ENCODE data around the gene PIAS4. TPM values are rescaled to one million over a fixed set of nuclear protein-coding genes. Genes with fewer than 3 reads are reported as not detected.
"Not testable (repeated sequence)": the region's sequence is repeated elsewhere in the genome, so short reads cannot be mapped to it uniquely, and the experiment has no call there.

PIAS4 gene
- total RNA-seq, 2 experiments from 2014 or later = 22.5 to 24.4 TPM

DNA sequence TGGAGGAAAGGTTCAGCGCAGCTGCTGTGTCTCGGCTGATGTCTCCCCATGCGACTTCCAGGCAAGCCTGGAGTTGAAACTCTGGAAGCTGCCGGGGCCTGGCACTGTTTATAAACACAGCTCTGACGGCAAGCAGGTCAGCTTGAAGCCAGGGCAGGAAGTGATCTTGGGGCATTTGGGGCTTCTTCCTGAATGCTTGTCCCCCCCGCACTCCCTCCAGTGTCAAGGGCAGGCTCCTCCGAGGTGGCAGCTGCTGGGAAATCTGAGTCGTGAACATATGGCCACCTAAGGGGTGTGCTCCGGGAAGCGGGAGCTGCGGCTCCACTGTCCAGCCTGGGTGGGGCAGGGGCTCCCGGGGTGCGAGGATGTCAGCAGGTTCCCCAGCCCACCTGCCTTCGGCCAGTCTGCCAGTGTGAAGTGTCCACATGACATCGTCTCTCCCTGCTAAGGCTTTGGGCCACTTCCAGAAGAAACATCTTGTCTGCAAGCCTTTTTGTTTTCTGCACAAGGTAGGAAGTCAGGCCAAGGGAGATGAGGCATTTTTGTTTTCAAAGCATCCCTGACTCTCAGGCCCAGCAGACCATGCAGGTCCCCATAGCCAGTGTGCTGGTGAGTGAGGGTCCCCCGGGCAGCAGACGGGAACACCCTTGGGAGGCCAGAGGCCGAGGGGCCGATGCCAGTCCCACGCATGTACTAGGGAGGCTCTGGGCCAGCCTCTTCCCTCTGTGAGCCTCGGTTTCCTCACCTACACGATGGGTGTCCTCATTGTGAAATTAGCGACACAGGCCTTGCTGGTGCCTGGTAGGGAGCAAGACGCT is 2.7 kb downstream of the PIAS4 start:
- H3K4me3 Mint-ChIP-seq = peak overlapping the region; percentile 8
- no peak for DNase-seq
- H3K9me3 Mint-ChIP-seq = no peaks in the 10 kb centered on the region
- no peaks in the 10 kb centered on the region for H3K27me3 Mint-ChIP-seq
- POLR2A ChIA-PET = no interaction called here
- peaks cover 6% of the 10 kb centered on the region for H3K36me3 Mint-ChIP-seq
- peaks cover 35% of the 10 kb centered on the region for H3K4me1 Mint-ChIP-seq (ENCODE audit: low read depth)
- intact Hi-C loops (cut with micrococcal nuclease) = loop anchor here (5.0 kb wide), 1 partner anchor 112 kb away; the partner anchor contains the start of gene MAP2K2
- no peak overlapping the region for H3K27ac Mint-ChIP-seq
- CTCF ChIA-PET = no interaction called here

- CTCF ChIA-PET = no interaction called here
- no peak for DNase-seq
- POLR2A ChIA-PET = no interaction called here
- Mint-ChIP-seq H3K36me3 (peaks cover 6% of the 10 kb centered on the region), H3K27ac (no peak overlapping the region), H3K4me3 (no peak overlapping the region), H3K4me1 (ENCODE audit: low read depth) (peaks cover 35% of the 10 kb centered on the region), H3K27me3 (no peaks in the 10 kb centered on the region), H3K9me3 (no peaks in the 10 kb centered on the region)
- intact Hi-C loops (cut with micrococcal nuclease) = no loop called here
Observed at GRCh38 chr19:4010808-4011110, 3.2 kb downstream of the PIAS4 start.

DNA sequence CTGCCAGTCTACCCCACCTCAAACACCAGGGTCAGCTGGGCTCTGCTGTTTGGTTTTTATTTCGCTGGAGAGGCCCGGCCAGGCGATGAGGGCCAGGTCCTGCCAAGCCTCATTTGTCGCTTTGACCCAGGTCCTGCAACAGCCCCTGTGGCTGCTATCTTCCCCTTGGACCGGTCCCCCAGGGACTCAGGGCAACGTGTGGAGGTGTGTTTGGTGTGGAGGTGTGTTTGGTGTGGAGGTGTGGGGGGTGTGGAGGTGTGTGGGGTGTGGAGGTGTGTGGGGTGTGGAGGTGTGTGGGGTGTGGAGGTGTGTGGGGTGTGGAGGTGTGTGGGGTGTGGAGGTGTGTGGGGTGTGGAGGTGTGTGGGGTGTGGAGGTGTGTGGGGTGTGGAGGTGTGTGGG is 3.9 kb downstream of the PIAS4 start:
- intact Hi-C loops (cut with micrococcal nuclease); H3K4me3 Mint-ChIP-seq; CTCF ChIA-PET; H3K27me3 Mint-ChIP-seq; POLR2A ChIA-PET; H3K9me3 Mint-ChIP-seq; DNase-seq; H3K27ac Mint-ChIP-seq; H3K36me3 Mint-ChIP-seq: not testable (repeated sequence)
- peaks cover 34% of the 10 kb centered on the region for H3K4me1 Mint-ChIP-seq (ENCODE audit: low read depth)

DNA sequence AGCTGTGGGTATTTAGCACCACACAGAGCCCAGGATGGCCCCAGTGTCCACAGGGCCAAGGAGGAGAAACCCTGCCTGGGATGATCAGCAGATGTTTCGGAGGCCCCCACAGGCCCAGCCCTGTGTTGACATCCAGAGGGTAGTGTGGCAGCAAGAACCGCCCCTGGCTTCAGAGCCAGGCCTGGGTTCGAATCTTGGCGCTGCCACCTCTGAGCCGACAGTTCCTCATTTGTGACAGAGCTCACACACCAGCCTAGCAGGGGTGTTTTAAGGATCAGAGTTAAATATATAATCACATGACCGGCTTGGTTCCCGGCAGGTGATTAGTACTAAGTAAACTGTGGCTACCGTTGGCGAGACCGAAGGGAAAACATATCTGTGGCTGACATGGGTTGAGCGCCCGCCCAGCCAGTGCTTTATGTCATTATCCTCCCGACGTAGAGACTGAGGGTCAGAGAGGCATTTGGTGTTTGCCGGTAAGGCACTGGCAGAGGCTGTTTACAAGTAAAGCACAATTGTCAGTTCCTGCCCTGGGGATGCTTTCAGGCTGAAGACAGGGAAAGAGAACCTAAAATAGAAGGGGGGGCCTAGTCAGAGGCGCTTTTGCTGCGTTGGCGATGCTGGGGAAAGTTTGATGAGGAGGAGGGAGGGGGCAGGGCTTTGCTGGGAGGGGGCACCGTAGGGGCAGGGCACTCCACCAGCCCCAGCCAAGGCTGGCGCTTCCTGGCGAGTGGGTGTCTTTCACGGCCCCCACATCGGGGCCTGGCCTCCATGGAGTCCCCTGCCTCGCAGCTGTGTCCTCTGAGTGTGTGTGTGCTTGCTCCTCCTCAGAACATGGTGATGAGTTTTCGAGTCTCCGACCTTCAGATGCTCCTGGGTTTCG is 4.8 kb downstream of the PIAS4 start:
- no peak for DNase-seq
- POLR2A ChIA-PET = no interaction called here
- H3K4me3 Mint-ChIP-seq = no peak overlapping the region
- no peak overlapping the region for H3K27ac Mint-ChIP-seq
- H3K9me3 Mint-ChIP-seq = no peaks in the 10 kb centered on the region
- peaks cover 6% of the 10 kb centered on the region for H3K36me3 Mint-ChIP-seq
- intact Hi-C loops (cut with micrococcal nuclease) = no loop called here
- CTCF ChIA-PET = interaction anchor here (0.6 kb wide), 1 partner anchor 383 kb away, joined by 4 read pairs; no protein-coding TSS in a partner anchor
- H3K27me3 Mint-ChIP-seq = no peaks in the 10 kb centered on the region
- H3K4me1 Mint-ChIP-seq (ENCODE audit: low read depth) = peaks cover 35% of the 10 kb centered on the region

DNA sequence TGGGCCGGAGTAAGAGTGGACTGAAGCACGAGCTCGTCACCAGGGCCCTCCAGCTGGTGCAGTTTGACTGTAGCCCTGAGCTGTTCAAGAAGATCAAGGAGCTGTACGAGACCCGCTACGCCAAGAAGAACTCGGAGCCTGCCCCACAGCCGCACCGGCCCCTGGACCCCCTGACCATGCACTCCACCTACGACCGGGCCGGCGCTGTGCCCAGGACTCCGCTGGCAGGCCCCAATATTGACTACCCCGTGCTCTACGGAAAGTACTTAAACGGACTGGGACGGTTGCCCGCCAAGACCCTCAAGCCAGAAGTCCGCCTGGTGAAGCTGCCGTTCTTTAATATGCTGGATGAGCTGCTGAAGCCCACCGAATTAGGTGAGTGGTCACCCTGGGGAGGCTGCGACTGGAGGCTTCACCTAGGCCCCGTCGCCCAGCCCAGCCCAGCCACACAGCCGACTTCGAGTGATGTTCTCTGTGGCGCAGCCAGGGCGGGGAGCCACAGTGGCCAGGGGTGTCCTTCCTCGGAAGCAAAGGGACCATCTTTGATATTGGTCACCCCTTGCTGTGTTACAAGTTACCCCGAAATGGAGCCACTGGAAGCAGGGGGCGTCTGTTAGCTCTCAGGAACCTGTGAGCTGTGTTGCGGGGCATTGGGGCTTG is 5.6 kb downstream of the PIAS4 start:
- ChIA-PET CTCF (interaction anchor here (0.6 kb wide), 1 partner anchor 384 kb away, joined by 4 read pairs; no protein-coding TSS in a partner anchor), POLR2A (no interaction called here)
- peaks cover 6% of the 10 kb centered on the region for H3K36me3 Mint-ChIP-seq
- H3K27ac Mint-ChIP-seq = no peak overlapping the region
- no peak for DNase-seq
- H3K4me1 Mint-ChIP-seq (ENCODE audit: low read depth) = peaks cover 35% of the 10 kb centered on the region
- H3K4me3 Mint-ChIP-seq = no peak overlapping the region
- H3K27me3 Mint-ChIP-seq = no peaks in the 10 kb centered on the region
- intact Hi-C loops (cut with micrococcal nuclease) = no loop called here
- no peaks in the 10 kb centered on the region for H3K9me3 Mint-ChIP-seq

GRCh38 chr19:4013886-4014540 is 6.5 kb downstream of the PIAS4 start:
- no peak for DNase-seq
- peaks cover 6% of the 10 kb centered on the region for H3K36me3 Mint-ChIP-seq
- H3K4me3 Mint-ChIP-seq = no peak overlapping the region
- ChIA-PET CTCF (no interaction called here), POLR2A (no interaction called here)
- intact Hi-C loops (cut with micrococcal nuclease) = no loop called here
- H3K27ac Mint-ChIP-seq = no peak overlapping the region
- no peaks in the 10 kb centered on the region for H3K9me3 Mint-ChIP-seq
- peaks cover 30% of the 10 kb centered on the region for H3K4me1 Mint-ChIP-seq (ENCODE audit: low read depth)
- H3K27me3 Mint-ChIP-seq = no peaks in the 10 kb centered on the region

DNA sequence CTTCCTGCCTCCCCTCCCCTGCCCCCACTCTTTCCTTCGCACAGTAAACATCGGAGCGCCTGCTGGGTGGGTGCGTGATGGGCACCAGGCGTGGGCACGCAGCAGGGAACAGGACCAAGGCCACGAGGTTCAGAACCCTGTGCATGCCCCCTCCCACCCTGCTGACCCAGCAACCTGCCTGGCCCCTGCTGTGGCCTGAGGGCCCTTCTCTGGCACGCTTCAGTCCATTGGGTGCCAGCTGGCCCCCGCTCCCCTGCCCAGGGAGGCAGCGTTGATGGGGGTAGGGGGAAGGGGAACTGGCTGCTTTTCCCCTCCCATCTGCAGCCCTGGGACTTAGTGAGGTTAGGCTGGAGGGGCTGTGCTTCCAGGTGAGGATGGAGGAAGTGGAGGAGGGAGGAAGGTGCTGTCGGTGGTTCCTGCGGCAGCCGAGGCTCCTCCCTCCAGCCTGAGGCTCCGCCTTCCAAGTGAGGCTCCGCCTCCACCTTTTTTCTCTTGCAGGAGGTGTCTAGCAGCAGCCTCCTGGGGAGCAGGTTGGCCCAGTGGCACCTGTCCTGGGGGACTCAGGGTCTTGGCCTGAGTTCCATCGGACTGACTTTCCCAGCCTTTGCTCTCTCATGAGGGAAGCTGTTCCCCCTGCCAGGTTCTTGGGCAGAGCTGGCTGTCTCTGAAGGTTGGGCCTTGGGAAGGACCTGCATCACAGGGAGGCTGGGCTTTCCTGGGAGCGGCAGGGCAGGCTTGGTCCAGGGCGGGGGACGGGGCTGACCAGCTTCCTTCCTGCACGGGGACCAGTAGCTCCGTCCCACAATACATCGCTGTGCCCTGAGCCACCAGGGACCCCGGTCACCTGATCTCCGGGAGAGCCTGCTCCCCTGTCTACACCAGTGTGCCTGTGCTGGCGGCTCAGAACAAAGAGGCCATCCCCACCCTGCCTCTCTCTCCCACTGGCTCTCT is 7.3 kb downstream of the PIAS4 start:
- H3K4me3 Mint-ChIP-seq = no peak overlapping the region

GRCh38 chr19:4015705-4016402 is 8.3 kb downstream of the PIAS4 start:
- H3K4me1 Mint-ChIP-seq (ENCODE audit: low read depth) = peaks cover 17% of the 10 kb centered on the region
- ChIA-PET POLR2A (no interaction called here), CTCF (no interaction called here)
- DNase-seq = no peak
- H3K27me3 Mint-ChIP-seq = no peaks in the 10 kb centered on the region
- no peaks in the 10 kb centered on the region for H3K9me3 Mint-ChIP-seq
- no peak overlapping the region for H3K27ac Mint-ChIP-seq
- intact Hi-C loops (cut with micrococcal nuclease) = no loop called here
- H3K4me3 Mint-ChIP-seq = no peak overlapping the region
- H3K36me3 Mint-ChIP-seq = peaks cover 6% of the 10 kb centered on the region

More for the DNA sequence above, 7.3 kb downstream of the PIAS4 start:
- intact Hi-C loops (cut with micrococcal nuclease) = no loop called here
- H3K36me3 Mint-ChIP-seq = peaks cover 6% of the 10 kb centered on the region
- no peak overlapping the region for H3K27ac Mint-ChIP-seq
- H3K27me3 Mint-ChIP-seq = no peaks in the 10 kb centered on the region
- H3K4me1 Mint-ChIP-seq (ENCODE audit: low read depth) = peaks cover 23% of the 10 kb centered on the region
- peak; percentile 61 for DNase-seq
- ChIA-PET CTCF (no interaction called here), POLR2A (no interaction called here)
- H3K9me3 Mint-ChIP-seq = no peaks in the 10 kb centered on the region

DNA sequence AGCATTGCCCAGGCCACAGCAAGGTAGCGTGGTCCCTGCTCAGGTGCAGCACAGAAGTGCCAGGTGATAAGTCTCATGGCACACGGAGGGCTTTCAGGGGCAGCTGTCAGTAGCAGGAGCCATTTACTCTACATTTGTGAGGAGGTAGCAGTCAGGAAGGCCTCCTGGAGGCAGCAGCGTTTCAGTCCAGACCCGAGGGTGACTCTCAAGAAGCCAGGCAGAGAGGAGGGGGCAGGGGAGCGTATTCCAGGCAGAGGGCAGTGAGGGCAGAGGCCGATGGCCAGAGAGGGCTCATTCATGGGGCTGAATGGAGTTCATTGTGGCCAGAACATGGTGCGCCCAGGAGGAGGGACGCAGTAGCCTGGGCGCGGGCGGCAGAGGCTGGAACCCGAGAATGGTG is 8.9 kb downstream of the PIAS4 start:
- Mint-ChIP-seq H3K27ac (no peak overlapping the region), H3K4me3 (no peak overlapping the region), H3K4me1 (ENCODE audit: low read depth) (peaks cover 12% of the 10 kb centered on the region), H3K27me3 (no peaks in the 10 kb centered on the region), H3K9me3 (no peaks in the 10 kb centered on the region), H3K36me3 (peaks cover 9% of the 10 kb centered on the region)
- intact Hi-C loops (cut with micrococcal nuclease) = no loop called here
- CTCF ChIA-PET = no interaction called here
- no peak for DNase-seq
- POLR2A ChIA-PET = no interaction called here

GRCh38 chr19:4016903-4017638 is 9.5 kb downstream of the PIAS4 start:
- Mint-ChIP-seq H3K9me3 (peaks cover 2% of the 10 kb centered on the region), H3K4me3 (no peak overlapping the region), H3K36me3 (peaks cover 11% of the 10 kb centered on the region), H3K27me3 (no peaks in the 10 kb centered on the region), H3K4me1 (ENCODE audit: low read depth) (peaks cover 12% of the 10 kb centered on the region), H3K27ac (no peak overlapping the region)
- CTCF ChIA-PET = no interaction called here
- intact Hi-C loops (cut with micrococcal nuclease) = no loop called here
- DNase-seq = no peak
- POLR2A ChIA-PET = no interaction called here

Measured in activated CD4-positive, alpha-beta memory T cell treated with anti-CD3 and anti-CD28 coated beads for 36 hours (primary cell).